Midbrain (tissue), 1 donor: ENCODE data around the gene ARPC5L.
"Not testable (repeated sequence)": the region's sequence is repeated elsewhere in the genome, so short reads cannot be mapped to it uniquely, and the experiment has no call there.

Experiments used
- DNase-seq: peaks from one replicate; lab custom pipeline; 2025; lab: John Stamatoyannopoulos, UW

Gene ARPC5L

GRCh38 chr9:124841075-124841821, 20.7 kb upstream of the ARPC5L start:
- DNase-seq = no peak

- DNase-seq = no peak
Observed at GRCh38 chr9:124843456-124844034, 18.4 kb upstream of the ARPC5L start.

GRCh38 chr9:124844291-124844690, 17.6 kb upstream of the ARPC5L start:
- no peak for DNase-seq

- DNase-seq = not testable (repeated sequence)
Observed at GRCh38 chr9:124846467-124846866, 15.5 kb upstream of the ARPC5L start.

GRCh38 chr9:124846969-124847368, 15.0 kb upstream of the ARPC5L start:
- DNase-seq = no peak

GRCh38 chr9:124849801-124850200, 12.1 kb upstream of the ARPC5L start:
- no peak for DNase-seq

- DNase-seq = no peak
Observed at GRCh38 chr9:124852121-124852828, 9.7 kb upstream of the ARPC5L start.

- DNase-seq = peak; percentile 78
Observed at GRCh38 chr9:124852829-124853531, 8.9 kb upstream of the ARPC5L start, which contains the start of gene WDR38. Gene WDR38 (plus strand): TSS chr9:124853460. CDS start chr9:124853532, 72 bp downstream.

- no peak for DNase-seq
Observed at GRCh38 chr9:124853605-124854143, 8.3 kb upstream of the ARPC5L start.

- DNase-seq = no peak
Observed at GRCh38 chr9:124854161-124854560, 7.8 kb upstream of the ARPC5L start.

- DNase-seq = no peak
Observed at GRCh38 chr9:124854822-124855221, 7.1 kb upstream of the ARPC5L start.

GRCh38 chr9:124855566-124855943, 6.4 kb upstream of the ARPC5L start:
- DNase-seq = no peak

GRCh38 chr9:124855944-124856765, 5.8 kb upstream of the ARPC5L start:
- DNase-seq = no peak

- no peak for DNase-seq
Observed at GRCh38 chr9:124857533-124858162, 4.3 kb upstream of the ARPC5L start.

GRCh38 chr9:124858330-124859046, 3.4 kb upstream of the ARPC5L start:
- no peak for DNase-seq

- no peak for DNase-seq
Observed at GRCh38 chr9:124859803-124860581, 1.9 kb upstream of the ARPC5L start.

- DNase-seq = no peak
Observed at GRCh38 chr9:124860582-124861341, 1.2 kb upstream of the ARPC5L start.

- DNase-seq = no peak
Observed at GRCh38 chr9:124863371-124863871, 1.5 kb downstream of the ARPC5L start.
